ENCODE data around the gene SCAPER.
"Not testable (repeated sequence)": the region's sequence is repeated elsewhere in the genome, so short reads cannot be mapped to it uniquely, and the experiment has no call there.

Gene SCAPER

GRCh38 chr15:76791511-76791910, 113.6 kb downstream of the SCAPER start:
- DNase-seq (ENCODE audit: low read depth in 1 of 2, low spot score in 1 of 2) = no peak

GRCh38 chr15:76787273-76787672, 117.9 kb downstream of the SCAPER start:
- no peak for DNase-seq (ENCODE audit: low read depth in 1 of 2, low spot score in 1 of 2)

GRCh38 chr15:76776969-76777368, 128.2 kb downstream of the SCAPER start:
- DNase-seq (ENCODE audit: low read depth in 1 of 2, low spot score in 1 of 2) = no peak

DNA sequence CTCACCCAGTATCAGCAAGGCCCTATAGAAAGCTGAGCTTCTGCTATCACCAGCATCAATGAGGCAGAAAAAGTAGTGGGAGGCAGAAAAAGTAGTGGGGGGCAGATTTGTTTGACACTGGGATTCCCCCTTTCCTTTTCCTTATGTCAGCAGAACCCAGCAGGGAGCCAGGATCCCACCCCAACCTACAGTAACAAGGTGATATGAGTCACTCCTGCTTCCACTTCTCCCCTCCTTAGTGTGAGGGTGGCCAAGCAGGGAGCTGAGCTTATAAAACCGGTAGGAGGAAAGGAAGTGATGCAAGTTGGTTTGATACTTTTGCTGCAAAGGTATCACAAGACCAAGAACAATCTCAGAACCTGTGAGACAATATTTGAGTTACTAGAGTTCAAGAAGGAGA, 128.7 kb downstream of the SCAPER start:
- DNase-seq (ENCODE audit: low read depth in 1 of 2, low spot score in 1 of 2) = no peak

DNA sequence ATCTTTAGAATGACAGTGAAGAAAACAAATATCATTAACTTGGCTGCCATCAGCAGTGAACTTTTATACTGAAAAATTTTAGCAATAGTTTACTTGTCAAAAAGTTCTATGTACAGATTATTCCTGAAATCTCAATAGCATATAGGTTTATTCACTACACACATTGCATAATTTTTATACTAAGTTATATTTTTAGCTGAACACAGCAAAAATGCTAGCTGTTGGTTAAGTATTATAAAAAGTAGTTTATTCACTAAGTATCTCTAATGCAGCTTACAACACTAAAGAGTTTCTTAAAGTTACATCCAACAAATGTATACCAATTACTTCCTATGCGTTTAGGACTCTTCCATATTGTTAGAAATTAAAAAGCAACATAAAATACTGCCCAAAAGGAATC, 131.9 kb downstream of the SCAPER start:
- no peak for DNase-seq (ENCODE audit: low read depth in 1 of 2, low spot score in 1 of 2)

GRCh38 chr15:76772776-76773175, 132.4 kb downstream of the SCAPER start:
- no peak for DNase-seq (ENCODE audit: low read depth in 1 of 2, low spot score in 1 of 2)

GRCh38 chr15:76764004-76764403, 141.1 kb downstream of the SCAPER start:
- no peak for DNase-seq (ENCODE audit: low read depth in 1 of 2, low spot score in 1 of 2)

DNA sequence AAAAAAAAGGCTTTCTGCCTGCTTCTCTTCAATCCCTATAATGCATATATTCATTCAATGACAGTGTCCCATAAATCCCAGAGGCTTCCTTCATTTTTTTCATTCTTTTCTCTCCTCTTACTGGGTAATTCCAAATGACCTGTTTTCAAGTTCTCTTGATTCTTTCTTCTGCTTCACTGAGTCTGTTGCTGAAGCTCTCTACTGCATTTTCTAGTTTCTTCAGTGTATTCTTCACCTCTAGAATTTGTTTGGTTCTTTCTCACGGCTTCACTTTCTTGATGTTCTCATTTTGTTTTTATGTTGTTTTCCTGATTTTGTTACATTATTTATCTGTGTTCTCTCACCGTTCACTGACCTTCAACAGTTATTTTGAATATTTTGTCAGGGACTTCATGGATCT, 141.6 kb downstream of the SCAPER start:
- no peak for DNase-seq (ENCODE audit: low read depth in 1 of 2, low spot score in 1 of 2)

DNA sequence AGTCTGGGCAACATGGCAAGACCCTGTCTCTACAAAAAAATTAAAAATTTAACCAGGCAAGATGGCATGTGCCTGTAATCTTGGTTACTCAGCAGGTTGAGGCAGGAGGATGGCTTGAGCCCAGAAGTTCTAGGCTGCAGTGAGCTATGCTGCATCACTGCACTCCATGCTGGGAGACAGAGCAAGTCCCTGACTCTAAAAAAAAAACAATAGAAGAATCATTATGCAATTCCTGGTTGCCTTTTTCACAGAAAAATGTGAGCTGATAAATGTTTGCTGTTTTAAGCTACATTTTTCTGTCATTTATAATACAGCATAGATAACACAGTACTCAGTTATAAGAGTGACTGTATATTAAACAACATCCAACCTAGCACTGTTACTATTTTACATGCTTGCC, 148.8 kb downstream of the SCAPER start:
- DNase-seq (ENCODE audit: low read depth in 1 of 2, low spot score in 1 of 2) = no peak

GRCh38 chr15:76753771-76754170, 151.4 kb downstream of the SCAPER start:
- no peak for DNase-seq (ENCODE audit: low read depth in 1 of 2, low spot score in 1 of 2)

DNA sequence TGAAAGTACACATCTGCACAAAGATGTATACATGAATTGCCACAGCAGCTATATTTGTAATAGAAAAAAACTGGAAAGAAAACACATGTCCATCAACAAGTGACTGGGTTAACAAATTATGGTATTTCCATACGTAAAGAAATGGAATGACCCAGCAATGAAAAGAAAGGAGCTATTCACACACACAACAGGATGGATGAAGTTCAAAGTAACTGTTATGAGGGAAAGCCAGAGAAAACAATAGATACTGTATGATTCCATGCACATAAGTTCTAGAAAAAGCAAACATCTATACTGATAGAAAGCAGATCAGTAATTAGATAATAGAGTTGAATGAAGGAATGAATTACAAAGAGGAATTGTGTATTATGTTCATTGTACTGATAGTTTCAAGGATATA, 152.0 kb downstream of the SCAPER start:
- DNase-seq (ENCODE audit: low read depth in 1 of 2, low spot score in 1 of 2) = no peak

- peak in 1 of 2 donors; percentile 9 for DNase-seq (ENCODE audit: low read depth in 1 of 2, low spot score in 1 of 2)
These were observed 152.6 kb downstream of the SCAPER start for GRCh38 chr15:76752549-76752948.

DNA sequence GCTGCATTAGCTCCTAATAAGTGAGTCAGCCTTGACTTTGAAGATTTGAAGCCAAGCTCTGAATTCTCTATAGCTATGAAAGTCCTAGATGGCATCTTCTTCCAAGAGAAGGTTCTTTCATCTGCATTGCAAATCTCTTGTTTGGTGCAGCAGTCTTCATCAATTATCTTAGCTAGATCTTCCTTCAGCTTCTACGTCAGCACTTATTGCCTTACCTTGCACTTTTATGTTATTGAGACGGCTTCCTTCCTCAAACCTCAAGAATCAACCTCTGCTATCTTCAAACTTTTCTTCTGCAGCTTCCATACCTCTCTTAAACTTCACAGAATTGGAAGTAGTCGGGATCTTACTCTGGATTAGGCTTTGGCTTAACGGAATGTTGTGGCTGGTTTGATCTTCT, 167.6 kb downstream of the SCAPER start:
- no peak for DNase-seq (ENCODE audit: low read depth in 1 of 2, low spot score in 1 of 2)

DNA sequence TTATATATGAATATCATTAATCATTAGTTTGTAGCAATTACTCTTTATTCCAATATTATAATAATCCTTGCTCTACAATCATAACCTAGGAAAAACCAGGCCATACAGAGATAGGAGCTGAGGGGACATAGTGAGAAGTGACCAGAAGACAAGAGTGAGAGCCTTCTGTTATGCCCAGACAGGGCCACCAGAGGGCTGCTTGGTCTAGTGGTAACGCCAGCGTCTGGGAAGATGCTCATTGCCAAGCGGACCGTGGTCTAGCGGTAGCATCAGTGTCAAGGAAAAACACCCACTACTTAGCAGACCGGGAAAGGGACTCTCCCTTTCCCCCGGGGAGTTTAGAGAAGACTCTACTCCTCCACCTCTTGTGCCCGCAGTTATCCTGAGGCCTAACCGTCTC, 172.8 kb downstream of the SCAPER start:
- DNase-seq (ENCODE audit: low read depth in 1 of 2, low spot score in 1 of 2) = not testable (repeated sequence)

DNA sequence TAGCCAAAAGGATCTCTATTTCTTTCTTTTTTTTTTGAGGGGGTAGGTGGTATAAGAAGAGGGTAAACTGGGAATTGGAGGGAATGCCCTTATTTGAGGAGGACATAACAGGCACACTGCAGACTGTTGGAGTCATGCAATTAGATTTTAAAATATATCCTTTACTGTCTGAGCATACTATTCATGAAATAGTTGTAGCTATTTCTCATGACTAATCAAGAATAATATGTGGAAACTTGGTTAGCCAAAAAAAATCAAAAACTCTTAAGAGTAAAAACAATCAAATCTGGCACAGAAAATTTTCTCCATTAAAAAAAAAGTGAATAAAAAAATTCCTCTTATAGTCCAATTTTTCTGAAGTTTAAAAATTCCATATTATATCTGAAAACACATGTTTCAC, 174.9 kb downstream of the SCAPER start:
- DNase-seq (ENCODE audit: low read depth in 1 of 2, low spot score in 1 of 2) = no peak

GRCh38 chr15:76718863-76719262, 186.3 kb downstream of the SCAPER start:
- no peak for DNase-seq (ENCODE audit: low read depth in 1 of 2, low spot score in 1 of 2)

- no peak for DNase-seq (ENCODE audit: low read depth in 1 of 2, low spot score in 1 of 2)
These were observed 190.2 kb downstream of the SCAPER start for GRCh38 chr15:76714950-76715349.

DNA sequence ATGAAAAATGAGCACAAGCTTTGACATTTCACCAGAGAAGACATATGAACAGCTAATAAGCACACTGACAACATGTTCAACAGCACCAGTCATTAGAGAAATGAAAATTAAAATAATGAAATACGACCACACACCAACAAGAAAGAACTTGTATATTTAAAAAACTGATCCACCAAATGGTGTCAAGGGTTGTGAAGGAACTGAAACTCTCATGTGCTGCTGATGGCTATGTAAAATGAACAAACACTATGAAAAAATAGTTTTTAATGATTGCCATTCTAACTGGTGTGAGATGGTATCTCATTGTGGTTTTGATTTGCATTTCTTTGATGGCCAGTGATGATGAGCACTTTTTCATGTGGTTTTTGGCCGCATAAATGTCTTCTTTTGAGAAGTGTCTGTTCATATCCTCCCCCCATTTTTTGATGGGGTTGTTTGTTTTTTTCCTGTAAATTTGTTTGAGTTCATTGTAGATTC, 193.8 kb downstream of the SCAPER start:
- no peak for DNase-seq (ENCODE audit: low read depth in 1 of 2, low spot score in 1 of 2)

GRCh38 chr15:76704032-76704431, 201.1 kb downstream of the SCAPER start:
- DNase-seq (ENCODE audit: low read depth in 1 of 2, low spot score in 1 of 2) = not testable (repeated sequence)

- DNase-seq (ENCODE audit: low read depth in 1 of 2, low spot score in 1 of 2) = no peak
These were observed 208.3 kb downstream of the SCAPER start for GRCh38 chr15:76696840-76697239.

DNA sequence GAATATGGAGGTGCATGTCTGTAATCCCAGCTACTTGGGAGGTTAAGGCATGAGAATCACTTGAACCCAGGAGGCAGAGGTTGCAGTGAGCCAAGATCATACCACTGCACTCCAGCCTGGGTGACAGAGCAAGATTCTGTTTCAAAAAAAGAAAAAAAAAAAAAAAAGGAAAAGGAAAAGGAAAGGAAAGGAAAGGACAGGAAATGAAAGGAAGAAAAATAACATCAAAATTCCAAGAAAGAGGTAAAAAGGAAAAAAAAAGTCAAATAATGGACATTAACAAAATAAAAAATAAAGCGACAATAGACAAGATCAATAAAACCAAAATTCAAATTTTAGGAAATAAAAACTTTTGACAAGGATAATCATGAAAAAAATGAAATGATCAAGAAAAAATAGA, 212.6 kb downstream of the SCAPER start:
- DNase-seq (ENCODE audit: low read depth in 1 of 2, low spot score in 1 of 2) = not testable (repeated sequence)

DNA sequence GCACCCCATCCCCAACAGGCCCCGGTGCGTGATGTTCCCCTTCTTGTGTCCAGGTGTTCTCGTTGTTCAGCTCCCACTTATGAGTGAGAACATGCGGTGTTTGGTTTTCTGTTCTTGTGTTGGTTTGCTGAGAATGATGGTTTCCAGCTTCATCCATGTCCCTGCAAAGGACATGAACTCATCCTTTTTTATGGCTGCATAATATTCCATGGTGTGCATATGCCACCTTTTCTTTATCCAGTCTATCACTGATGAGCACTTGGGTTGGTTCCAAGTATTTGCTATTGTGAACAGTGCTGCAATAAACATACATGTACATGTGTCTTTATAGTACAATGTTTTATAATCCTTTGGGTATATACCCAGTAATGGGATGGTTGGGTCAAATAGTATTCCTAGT, 217.5 kb downstream of the SCAPER start:
- DNase-seq (ENCODE audit: low read depth in 1 of 2, low spot score in 1 of 2) = not testable (repeated sequence)

- no peak for DNase-seq (ENCODE audit: low read depth in 1 of 2, low spot score in 1 of 2)
These were observed 221.1 kb downstream of the SCAPER start for GRCh38 chr15:76684002-76684401.

GRCh38 chr15:76682833-76683232, 222.3 kb downstream of the SCAPER start:
- no peak for DNase-seq (ENCODE audit: low read depth in 1 of 2, low spot score in 1 of 2)
